Activated CD4-positive, CD25-positive, alpha-beta regulatory T cell treated with anti-CD3 and anti-CD28 coated beads, Interleukin-2, amount 50 U/mL, for 16 hours (primary cell): Measurements from ENCODE around the gene AGBL5.
A peak's percentile ranks its signal among the peaks of the same experiment; 100 is the strongest.

Source experiments
- DNase-seq: peaks from one replicate; pipeline ENCODE4 v3.0.0-alpha.2; 2020; ENCODE audit warnings: low read depth, low spot score

The AGBL5 gene, protein sequence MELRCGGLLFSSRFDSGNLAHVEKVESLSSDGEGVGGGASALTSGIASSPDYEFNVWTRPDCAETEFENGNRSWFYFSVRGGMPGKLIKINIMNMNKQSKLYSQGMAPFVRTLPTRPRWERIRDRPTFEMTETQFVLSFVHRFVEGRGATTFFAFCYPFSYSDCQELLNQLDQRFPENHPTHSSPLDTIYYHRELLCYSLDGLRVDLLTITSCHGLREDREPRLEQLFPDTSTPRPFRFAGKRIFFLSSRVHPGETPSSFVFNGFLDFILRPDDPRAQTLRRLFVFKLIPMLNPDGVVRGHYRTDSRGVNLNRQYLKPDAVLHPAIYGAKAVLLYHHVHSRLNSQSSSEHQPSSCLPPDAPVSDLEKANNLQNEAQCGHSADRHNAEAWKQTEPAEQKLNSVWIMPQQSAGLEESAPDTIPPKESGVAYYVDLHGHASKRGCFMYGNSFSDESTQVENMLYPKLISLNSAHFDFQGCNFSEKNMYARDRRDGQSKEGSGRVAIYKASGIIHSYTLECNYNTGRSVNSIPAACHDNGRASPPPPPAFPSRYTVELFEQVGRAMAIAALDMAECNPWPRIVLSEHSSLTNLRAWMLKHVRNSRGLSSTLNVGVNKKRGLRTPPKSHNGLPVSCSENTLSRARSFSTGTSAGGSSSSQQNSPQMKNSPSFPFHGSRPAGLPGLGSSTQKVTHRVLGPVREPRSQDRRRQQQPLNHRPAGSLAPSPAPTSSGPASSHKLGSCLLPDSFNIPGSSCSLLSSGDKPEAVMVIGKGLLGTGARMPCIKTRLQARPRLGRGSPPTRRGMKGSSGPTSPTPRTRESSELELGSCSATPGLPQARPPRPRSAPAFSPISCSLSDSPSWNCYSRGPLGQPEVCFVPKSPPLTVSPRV

DNA sequence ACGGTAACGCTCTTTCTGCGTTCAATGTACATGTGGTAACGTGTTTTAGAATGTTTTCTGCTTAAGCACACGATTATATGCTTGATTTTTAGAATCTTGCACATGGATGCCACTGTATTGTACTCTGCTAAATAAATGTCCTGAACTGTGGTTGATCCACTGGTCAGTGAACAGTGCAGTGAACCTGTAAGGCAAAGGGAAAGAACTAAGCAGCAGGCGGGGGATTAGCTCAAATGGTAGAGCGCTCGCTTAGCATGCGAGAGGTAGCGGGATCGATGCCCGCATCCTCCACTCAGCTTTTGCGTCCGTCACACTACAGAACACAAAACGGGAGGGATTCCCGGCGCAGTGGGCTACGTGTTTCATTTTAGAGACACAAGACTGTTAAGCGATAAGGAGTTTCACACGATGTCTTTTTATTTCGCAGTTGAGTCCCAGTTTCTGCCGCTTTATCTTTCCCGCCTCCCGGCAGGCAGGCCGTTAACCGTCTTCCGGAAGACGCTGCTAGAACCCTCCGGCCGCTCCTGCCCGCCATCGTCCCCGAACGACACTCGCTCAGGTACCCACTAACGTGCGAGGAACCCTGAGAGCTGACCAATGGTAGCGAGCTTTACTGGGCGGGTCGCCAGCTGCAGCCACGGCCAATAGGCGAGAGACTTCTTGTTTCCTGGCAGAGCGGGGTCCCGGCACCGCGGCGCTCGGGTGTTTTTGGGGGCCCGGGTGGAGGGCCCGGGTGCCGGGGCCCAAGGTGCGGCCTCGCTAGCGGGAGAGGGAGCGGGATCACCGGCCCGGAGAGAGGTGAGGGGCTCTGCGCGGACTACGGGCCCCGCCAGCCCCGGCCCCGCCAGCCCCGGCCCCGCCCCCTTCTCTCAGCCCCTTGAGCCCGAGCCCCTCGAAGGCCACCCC, at the start of gene AGBL5:
Gene AGBL5, plus strand, starts transcription at position 673 of the 906 bp plus-strand sequence. CDS start 1,291 bp downstream, outside the sequence.
- peak; percentile 90 for DNase-seq

DNA sequence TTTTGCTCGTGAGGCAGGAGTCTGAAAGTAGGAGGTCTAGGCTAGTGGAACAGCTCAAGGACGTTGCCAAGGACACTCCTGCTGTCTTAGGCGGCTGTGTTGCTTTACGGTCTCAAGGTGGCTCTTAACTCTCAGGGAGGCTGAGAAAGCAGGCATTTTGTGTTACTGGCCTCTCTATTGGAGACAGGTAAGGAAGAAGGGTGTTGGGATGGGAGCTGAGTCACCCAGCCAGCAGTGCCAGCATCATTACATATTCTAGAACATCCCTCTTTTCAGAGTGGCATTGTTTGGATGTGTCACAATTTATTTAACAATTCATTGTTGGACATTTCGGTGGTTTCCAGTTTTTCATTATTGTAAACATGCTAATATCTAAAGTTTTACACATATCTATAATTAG, 49.5 kb upstream of the AGBL5 start:
- DNase-seq, result no peak

DNA sequence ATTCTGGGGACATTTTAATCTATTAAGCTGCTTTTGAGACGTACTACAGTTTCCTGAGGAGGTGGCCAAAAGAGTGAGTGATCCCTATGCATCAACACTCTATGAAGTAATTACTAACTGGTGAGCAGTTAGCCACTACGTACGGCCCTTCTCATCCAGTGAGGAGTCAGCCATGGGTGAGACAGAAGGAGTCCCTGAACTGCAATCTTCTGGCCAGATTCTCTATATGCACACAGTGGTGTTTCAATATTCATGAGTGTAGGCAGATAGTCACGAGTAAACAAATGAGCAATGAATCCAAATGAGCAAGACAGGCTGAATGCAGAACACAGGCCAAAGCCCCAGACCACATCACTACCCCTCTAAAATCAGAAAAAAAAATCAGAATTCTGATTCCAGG, 48.5 kb upstream of the AGBL5 start:
- DNase-seq, result no peak

DNA sequence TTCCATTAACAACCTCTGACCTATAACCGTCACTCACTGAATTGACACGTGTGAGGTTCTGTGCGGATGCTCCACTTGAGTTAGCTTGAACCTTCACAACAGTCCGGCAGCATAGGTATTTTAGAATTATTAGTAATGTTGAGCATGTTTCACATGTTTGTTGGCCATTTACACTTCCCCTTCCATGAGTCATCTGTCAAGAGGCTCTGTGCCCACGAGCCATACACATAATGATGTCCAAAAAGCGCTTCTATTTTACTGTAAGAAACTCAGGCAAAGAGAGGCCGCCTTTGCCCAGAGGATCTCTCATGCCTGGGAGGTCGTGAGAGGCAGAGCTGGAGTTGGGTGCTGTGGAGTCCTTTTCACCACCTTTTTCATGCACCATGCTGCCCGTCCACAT, 47.6 kb upstream of the AGBL5 start:
- DNase-seq, result no peak

DNA sequence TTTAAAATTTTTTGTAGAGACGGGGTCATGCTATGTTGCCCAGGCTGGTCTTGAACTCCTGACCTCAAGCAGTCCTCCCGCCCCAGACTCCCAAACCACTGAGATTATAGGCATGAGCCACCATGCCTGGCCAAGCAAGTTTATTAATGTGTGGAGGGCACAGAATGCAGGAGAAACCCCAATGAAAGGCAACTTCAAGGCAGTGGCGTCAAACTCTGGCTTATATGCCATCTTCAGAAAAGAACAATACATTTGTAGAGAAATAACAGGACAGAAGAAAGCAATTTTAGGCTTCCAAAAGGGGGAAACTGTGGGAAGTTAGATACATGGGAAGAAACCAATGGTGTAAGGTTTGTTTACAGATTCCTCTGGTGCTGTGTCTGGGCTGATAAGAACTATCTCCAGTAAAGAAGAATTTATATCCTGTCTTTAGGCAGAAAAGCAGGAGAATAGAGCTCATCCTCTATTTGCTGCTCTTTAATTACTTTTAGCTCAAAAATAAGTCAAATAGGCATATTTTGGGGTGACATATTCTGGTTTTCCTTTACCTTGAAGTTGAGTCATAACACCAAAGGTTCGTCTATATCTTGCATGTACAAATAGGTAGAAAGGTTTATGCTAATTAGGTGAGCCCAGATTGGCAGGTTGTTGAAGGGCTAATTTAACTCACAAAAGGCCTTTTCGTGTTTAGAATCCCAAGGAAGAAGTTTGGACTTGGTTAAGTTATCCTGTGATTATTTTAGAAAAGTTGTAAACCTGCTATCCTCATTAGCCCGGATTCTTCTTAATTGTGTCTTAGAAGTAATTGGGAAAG, 44.7 kb upstream of the AGBL5 start:
- DNase-seq, result no peak

DNA sequence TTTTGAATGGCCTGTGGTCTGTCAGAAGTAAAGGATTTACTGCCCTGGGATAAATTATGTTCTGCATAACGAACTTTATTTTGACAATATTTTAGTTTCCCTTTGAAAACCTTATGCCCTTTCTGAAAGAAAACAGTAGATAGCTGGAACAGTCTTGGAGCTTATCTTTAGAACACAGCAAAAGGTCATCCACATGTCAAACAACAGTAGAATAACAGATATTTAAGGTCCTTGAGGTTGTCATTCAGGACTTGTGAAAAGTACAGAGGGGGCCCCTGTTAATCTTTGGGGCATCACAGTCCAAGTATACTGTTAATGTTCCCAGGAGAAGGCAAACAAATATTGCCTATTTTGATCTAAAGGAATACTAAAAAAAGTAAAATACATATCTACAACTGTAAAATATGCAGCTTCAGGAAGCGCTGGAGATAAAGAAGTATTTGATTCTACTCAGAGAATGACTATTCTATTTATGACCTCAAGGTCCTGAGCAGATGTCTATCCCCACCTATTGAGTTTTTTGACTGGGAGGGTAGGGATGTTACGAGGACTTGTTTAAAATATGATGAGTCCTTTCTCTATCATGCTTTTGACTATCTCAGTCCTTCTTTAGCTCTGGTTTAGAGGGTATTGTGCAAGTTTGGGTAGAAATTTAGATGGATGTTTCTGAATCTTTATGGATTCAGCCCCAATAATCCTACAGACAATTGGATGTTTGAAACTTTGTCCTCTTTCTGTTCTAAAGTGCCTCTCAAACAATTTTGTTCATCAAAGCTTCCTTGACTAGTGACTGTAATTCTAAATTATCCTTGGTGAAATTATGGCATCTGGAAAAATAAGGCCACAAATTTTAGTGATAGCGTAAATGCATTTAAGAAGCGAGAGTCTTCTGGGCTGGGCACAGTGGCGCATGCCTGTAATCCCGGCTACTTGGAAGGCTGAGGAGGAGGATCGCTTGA, 43.8 kb upstream of the AGBL5 start:
- DNase-seq, result no peak

DNA sequence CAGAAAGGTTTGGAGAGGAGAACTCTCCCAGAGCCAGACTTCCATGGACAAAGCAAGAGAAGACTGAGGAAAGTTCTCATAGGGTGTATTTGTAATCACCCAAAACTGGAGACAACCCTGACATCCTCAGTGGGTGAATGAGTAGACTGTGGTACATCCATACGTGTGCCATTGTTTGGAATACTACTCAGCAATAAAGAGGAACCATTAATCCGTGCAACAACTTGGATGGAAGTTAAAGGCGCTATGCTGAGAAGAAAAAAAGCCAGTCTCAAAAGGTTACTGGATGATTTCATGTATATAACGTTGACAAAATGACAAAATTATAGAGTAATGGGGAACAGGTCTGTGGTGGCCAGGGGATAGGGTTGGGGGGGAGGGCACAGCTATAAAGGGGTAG, 42.8 kb upstream of the AGBL5 start:
- DNase-seq, result no peak

DNA sequence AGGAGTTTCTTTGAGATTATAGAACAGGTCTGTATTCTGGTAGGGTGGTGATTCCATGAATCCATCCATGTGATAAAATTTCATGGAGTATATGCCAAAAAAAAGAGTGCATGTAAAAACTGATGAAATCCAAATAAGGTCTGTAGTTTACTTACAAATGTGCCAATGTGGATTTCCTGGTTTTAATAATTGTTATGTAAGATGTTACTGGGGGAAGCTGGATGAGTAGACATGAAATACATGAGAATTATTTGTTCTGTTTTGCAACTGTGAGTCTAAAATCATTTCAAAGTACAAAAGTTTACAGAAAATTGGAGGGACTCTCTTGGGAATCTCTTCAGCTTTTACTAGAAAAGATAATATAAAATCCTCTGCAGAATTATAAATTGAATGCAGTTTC, 42.4 kb upstream of the AGBL5 start:
- DNase-seq, result no peak

DNA sequence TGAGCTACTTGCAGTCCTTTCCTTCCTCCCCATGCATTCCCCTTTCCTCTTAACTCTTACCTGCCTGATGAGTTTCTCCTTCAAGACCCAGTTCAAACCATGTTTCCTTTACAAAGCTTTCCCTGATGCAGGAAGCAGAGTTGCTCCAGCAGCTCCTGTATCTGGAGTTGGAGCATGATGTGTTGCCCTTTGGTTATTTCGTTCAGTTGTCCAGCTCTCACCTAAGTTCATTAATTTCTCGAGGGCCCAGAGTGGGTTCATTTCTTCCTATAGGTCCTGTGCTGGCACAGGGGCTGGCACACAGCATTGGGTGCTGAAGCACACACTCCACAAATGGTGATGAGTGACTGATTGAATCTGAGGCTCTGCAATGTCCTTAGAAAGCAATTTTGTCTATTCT, 41.8 kb upstream of the AGBL5 start:
- DNase-seq, result no peak

DNA sequence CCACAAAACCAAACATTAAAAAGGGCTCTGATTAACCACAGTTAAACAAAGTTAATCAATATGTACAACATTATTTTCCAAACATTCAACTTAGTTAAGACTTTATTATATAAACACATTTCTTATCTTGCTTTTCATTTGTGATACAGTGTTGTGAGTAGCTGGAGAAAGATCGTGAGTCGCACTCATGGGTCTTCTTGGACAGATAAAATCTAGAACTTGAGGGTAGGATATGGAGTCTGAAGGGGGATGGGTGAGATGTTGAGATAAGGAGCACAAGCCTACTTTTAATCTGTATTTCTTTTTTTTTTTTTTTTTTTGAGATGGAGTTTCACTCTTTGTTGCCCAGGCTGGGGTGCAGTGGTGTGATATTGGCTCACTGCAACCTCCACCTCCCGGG, 41.3 kb upstream of the AGBL5 start:
- DNase-seq, result no peak

DNA sequence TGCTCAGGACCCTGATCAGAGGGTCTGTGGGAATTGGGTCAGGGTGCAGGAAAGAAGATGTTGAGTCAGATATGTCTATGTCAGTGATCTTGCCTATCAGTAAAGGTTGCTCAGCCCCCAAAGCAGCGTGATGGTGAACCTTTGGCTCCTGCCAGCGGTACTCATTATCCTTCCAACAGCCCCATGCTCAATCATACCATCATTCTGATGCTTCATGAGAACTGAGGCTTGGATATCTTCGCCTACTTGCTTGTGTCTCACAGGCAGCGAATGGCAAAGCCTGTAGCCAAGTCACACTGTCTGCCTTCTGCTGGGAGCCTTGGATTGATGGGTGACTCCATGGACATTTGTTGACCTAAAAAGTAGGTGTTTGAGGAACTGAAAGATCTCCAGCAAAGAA, 37.7 kb upstream of the AGBL5 start:
- DNase-seq, result no peak

DNA sequence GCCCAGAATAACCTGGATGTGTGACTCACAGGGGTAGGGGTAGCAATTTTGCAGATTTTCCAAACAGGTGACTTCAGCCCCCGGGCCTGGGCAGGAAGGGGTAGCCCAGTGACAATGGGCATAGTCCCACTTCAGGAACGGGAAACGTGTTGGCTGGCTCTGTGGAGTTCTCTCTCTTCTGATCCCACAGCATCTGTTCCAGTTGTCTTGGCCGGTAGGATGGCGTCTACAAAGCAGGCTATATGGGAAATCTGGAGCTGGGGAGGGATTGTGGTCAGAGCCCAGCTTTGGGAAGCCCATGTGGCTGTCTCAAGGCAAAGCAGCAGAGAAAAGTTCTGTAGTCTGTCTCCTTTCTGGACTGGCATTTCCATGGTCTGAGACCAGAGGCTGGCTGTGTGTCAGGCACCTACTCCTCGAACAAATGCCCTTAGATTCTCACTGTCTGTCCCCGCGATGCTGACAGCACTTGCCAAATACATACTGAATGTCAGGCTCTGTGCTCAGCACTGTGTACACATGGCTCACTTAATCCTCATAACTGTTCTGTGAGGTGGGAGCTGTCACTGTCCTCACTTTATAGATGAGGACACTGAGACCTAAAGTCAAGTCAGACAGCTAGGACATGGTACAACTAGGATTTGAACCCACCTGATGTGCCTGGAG, 36.6 kb upstream of the AGBL5 start:
- DNase-seq, result no peak

DNA sequence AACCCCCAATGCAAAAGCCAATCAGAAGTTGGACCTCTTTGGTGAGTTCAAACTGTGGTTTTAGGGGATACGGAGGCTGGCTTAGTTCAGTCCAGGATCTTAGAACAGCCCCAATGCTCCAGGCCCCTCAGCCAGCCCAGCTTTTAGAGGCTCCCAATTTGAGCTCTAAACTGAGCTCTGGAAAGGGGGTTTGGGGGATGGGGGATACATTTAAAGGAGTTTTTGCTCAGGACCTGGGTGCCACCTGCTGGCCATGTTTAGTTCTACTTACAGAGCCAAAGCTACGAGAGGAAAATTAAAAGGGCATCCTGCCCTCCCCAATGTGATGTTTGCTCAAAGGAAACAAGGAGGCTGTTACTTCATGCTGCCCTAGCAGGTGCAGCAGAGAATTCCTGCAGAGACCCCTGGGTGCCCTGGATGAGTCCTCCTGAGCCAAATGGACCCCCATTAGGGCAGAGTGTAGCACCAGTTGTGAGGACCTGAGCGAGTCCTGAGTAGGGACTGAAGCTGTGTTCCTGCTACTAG, 34.6 kb upstream of the AGBL5 start:
- no peak for DNase-seq

DNA sequence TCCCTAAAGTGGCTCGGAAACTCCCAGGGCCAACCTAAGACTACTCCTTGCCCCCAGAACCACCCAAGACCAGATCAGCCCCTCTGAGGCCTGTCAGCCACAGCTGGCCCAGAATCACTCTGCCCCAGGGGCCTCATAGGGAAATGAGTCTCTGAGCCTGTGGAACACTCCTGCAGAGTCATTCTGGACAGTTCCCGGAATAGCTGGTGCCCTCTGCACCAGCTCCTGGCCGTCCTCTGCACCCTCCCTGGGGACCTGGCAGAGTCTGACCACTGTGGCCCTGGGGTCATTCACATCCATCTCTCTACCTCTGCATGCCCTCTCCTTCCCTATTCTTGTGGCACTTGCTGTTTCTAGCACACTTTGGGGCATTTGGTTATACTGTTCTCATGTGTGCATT, 33.3 kb upstream of the AGBL5 start:
- no peak for DNase-seq

DNA sequence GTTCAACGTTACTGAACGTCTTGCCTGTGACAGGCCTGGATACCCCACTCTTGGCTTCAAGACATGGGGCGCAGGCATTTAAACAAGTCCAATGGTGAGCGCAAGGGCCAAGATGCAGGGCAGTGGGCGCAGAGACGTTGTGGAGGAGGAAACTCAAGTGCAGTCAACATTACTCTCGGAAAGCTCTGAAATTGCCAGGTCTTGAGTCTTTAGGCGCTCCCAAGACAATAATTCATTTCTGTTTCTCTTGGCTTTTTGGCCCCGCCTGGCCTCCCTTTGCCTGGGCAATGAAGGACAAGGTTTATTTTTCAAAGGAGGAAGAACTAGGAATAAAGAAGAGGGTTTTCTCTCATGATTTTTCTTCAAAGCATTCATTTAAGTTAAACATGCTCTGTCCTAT, 32.0 kb upstream of the AGBL5 start:
- no peak for DNase-seq

DNA sequence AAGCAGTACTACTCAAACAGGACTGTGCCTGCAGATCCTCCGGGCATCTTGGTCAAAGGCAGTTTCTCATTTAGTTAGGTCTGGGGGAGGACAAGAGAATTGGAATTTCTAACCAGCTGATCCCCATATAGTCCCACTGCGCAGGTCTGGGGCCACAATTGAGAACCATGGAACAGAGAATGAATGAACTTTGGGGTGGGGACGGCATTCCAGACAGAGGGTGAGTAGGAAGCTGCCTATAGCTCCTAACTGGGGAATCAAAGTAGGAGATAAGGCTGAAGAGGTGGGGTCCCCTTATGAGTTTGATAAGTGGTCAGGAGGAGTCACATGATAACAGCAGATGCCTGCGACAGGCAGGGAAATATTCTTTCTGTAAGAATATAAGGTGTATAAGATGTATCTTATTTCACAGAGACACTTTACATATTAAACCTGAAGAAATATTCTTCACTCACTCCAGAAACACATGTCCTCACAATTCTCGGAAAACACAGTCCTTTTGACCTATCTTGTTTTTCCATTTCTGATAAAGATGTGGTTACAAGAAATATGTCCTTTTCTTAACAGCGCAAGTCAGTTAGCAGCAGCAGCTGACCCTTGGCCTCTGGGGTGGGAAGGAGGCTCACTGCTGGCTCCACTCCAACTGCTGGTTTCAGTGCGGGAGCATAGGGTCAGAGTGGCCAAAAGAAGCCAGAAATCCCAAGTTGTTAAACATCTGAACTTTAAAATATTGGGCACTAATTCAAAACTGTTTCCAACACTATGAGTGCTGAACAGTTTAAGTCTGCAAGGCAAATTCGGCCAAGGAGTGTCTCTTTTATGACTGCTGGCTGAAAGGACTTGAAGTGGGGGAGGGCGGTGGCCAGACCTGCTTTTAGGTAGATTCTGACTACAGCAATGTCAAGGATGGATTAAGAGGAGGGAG, 31.3 kb upstream of the AGBL5 start:
- DNase-seq, result no peak

DNA sequence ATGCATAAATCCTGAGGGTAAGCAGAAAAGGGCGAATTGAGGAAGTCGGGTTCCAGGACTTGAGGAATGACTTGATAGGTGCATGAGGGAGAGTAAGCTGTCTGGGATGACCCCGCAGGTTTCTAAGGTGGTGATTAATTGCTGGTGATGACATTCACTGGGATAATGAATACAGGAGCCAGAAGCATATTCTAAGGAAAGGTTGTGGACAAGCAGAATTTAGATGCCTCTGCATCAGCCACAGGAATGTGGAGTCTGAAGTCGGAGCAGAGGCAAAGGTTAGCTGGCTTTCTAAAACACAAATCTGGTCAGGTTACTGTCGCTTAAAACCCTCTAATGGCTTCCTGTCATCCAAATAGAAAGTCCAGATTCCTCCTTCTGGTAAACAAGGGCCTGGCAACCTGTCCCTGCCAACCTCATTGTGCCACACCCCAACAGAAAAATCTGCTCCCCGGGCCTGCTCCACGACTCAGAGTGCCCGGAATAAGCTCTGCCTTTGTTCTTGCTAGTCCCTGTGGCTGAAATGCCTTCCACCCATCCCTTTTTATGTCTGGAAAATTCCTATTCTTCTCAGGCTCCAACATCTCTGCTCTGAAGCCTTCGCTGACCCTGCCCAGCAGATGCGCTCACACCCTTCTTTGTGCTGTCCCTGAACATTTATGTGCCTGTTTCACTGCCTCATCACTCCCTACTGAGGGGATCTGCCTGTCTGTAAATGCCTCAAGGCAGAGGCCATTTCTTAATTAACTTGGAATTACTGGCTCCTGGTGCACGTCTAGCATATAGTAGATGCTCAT, 30.0 kb upstream of the AGBL5 start:
- DNase-seq, result no peak
